GM18507 (cell line): ENCODE data around the gene CFHR1.

Experiments
- DNase-seq: peaks from one replicate; pipeline ENCODE4 v3.0.0; 2011; ENCODE audit warnings: low read depth; ENCODE audit not compliant: insufficient read length; ENCODE audit errors: extremely low spot score
- FAIRE-seq: peaks from 2 replicates; lab custom pipeline; 2011; peaks lifted over from hg19 to GRCh38; lab: Jason Lieb, UNC

CFHR1 gene

GRCh38 chr1:196866974-196867373 lies 47.4 kb downstream of the CFHR1 start:
- FAIRE-seq (no peak), DNase-seq (no peak)

- FAIRE-seq: no peak
Measured at GRCh38 chr1:196873385-196873784, 53.9 kb downstream of the CFHR1 start.

GRCh38 chr1:196875935-196876334 lies 56.4 kb downstream of the CFHR1 start:
- FAIRE-seq: no peak
- no peak for DNase-seq

More at GRCh38 chr1:196873385-196873784, 53.9 kb downstream of the CFHR1 start:
- DNase-seq: no peak

DNA sequence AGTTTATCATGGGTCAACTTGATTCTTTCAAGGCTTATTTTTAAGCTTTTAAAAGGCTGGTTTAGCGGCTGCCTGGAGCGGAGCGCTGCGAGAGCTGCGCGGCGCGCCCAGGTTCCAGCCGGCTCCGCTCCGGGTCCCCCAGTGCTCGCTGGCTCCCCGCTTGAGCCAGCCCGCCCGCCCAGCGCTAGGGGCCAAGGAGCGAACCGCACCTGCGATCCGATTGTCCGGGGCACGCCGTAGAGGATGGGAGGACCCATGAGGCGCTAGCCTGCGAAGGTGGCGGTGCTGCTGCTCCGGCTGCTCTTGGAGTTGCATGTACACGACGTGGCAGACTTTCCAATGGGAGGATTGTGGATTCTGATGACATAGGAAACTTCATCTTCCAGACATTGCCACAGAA lies 58.4 kb downstream of the CFHR1 start:
- DNase-seq (no peak), FAIRE-seq (no peak)
